T-helper 1 cell treated with Interleukin-12 subunit alpha and Interleukin-12 subunit beta and Interleukin-4 antibody, amounts not matched to agents 30 μg/mL and 1 μg/mL, for 36 hours (primary cell): Measurements from ENCODE around the gene SLC35B4.

ENCODE experiments used
- H3K27ac Mint-ChIP-seq: one replicate; pipeline ENCODE4 v1.8.0; 2021; ENCODE audit warnings: mild to moderate bottlenecking, mixed read lengths
- H3K27me3 Mint-ChIP-seq: one replicate; pipeline ENCODE4 v1.8.0; 2021; ENCODE audit warnings: low read depth, mixed read lengths
- H3K36me3 Mint-ChIP-seq: one replicate; pipeline ENCODE4 v1.8.0; 2021; ENCODE audit warnings: low read depth, mixed read lengths
- H3K4me1 Mint-ChIP-seq: one replicate; pipeline ENCODE4 v1.8.0; 2021; ENCODE audit warnings: low read depth, mixed read lengths
- H3K4me3 Mint-ChIP-seq: one replicate; pipeline ENCODE4 v1.8.0; 2021; ENCODE audit warnings: mild to moderate bottlenecking, moderate library complexity, mixed read lengths
- H3K9me3 Mint-ChIP-seq: one replicate; pipeline ENCODE4 v1.8.0; 2021; ENCODE audit warnings: mixed read lengths

SLC35B4 gene

DNA sequence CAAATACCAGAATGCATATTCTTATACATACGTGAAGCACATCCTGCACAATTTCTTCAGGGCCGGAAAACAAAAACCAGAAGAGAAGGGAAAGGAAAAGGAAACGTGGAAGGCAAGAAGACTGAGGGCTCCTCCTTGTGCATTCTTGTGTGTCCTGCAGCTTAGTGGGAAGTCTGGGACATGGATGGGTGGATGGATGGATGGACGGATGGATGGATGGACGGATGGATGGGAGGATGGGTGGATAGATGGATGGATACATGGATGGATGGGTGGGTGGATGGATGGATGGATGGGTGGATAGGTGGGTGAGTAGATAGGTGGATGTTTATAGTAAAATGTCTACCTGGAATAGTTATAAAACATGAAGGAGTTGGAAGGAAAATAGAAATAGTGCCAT is 30.8 kb upstream of the SLC35B4 start:
- no peaks in the 10 kb centered on the region for H3K36me3 Mint-ChIP-seq
- H3K27ac Mint-ChIP-seq = no peak overlapping the region
- H3K4me3 Mint-ChIP-seq = no peak overlapping the region
- H3K4me1 Mint-ChIP-seq = no peaks in the 10 kb centered on the region
- H3K27me3 Mint-ChIP-seq = no peaks in the 10 kb centered on the region
- H3K9me3 Mint-ChIP-seq = no peaks in the 10 kb centered on the region

DNA sequence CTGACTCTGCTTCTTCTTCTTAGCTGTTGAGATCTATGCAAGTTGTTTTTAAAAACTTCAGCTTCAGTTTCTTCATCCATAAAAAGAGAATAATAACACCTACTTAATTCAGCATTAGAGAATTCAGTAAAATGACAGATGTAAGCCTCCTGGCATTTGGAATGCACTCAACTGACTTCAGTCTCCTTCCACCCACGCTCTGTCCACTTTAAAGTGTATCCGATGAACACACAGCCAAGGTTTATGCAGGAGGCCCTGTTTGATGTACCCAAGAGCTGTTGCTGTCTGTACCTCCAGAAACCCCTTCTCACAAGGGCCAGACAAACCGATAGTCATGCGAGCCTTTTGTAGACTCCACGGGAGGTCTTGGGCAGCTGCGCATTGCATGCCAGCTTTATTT is 27.1 kb upstream of the SLC35B4 start:
- Mint-ChIP-seq H3K27me3 (peaks cover 5% of the 10 kb centered on the region), H3K9me3 (no peaks in the 10 kb centered on the region), H3K4me3 (no peak overlapping the region), H3K4me1 (no peaks in the 10 kb centered on the region), H3K36me3 (no peaks in the 10 kb centered on the region), H3K27ac (no peak overlapping the region)

DNA sequence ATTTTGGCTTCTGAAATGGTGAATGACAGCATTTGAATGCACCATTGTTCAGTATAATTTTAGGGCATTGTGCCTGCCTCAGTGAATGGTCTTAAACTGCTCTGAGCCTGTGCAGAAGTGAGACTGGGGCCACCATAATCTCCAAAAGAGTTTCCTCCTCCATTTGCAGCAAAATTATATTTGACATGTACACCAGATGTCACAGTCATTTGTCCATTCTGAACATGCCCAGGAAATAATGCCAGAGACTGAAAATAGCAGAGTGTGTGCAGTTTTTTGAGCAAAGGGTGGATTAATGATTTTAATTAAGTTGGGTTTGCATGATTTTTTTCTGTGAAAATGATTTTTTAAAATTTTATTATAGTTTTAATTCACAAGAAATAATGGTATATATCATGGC is 26.4 kb upstream of the SLC35B4 start:
- Mint-ChIP-seq H3K36me3 (no peaks in the 10 kb centered on the region), H3K27me3 (peaks cover 5% of the 10 kb centered on the region), H3K4me3 (no peak overlapping the region), H3K27ac (no peak overlapping the region), H3K9me3 (no peaks in the 10 kb centered on the region), H3K4me1 (no peaks in the 10 kb centered on the region)

DNA sequence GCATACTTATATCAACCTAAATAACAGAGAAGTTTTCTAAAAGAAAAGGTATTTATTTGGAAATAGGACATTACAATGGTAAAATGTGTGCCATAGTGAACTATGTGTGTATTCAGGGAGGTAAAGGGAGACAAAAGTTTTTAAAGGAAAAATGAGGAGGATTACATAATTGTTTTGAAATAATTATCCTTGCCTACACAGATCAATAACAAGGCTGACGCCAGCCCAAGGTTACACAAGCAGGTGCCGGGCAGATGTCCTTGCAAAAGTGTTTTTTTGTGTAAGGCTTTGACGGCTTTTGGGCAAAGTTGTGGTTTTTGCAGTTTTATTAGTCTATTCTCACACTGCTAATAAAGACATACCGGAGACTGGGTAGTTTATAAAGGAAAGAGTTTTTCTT is 22.7 kb upstream of the SLC35B4 start:
- Mint-ChIP-seq H3K27me3 (peaks cover 5% of the 10 kb centered on the region), H3K4me3 (no peak overlapping the region), H3K9me3 (no peaks in the 10 kb centered on the region), H3K4me1 (no peaks in the 10 kb centered on the region), H3K36me3 (no peaks in the 10 kb centered on the region), H3K27ac (no peak overlapping the region)

DNA sequence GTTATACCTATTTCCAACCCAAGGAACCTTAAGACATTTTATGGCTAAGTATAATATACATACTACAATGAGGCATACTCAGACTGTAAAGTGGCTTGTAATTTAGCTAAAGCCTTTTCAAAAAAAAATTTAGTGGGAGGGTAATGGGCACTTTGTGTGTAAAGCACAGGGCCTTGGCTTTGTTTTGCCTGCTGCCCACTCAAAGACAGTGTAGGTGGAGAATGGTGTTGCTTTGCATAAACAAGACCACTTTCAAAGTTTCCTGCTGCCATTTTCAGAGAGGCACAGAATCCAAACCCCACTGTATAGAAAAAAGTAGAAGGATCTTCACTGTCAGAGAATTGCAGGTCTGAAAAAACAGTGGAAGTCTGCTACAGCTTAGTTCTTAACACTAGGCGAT is 21.2 kb upstream of the SLC35B4 start:
- H3K27me3 Mint-ChIP-seq = peaks cover 5% of the 10 kb centered on the region
- no peak overlapping the region for H3K27ac Mint-ChIP-seq
- H3K9me3 Mint-ChIP-seq = no peaks in the 10 kb centered on the region
- H3K36me3 Mint-ChIP-seq = no peaks in the 10 kb centered on the region
- no peak overlapping the region for H3K4me3 Mint-ChIP-seq
- H3K4me1 Mint-ChIP-seq = no peaks in the 10 kb centered on the region

DNA sequence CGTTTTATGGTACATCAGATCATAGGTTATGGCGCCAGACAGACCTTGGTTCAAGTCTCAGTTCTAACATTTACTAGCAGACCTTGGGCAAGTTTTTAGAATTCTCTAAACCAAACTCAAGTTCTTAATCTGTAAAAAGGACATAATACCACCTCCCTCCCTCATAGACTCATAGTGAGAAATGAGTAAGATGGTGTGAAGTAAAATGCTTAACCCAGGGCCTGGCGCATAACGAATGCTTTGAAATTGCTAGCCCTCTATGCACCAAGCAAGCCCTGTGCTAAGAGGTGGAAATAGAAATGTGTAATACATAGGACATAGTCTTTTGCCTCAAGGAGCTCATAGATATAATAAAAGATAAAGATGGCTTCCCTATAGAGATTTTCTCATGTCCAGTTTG is 17.7 kb upstream of the SLC35B4 start:
- no peaks in the 10 kb centered on the region for H3K4me1 Mint-ChIP-seq
- no peaks in the 10 kb centered on the region for H3K36me3 Mint-ChIP-seq
- H3K27me3 Mint-ChIP-seq = no peaks in the 10 kb centered on the region
- no peak overlapping the region for H3K27ac Mint-ChIP-seq
- H3K9me3 Mint-ChIP-seq = no peaks in the 10 kb centered on the region
- no peak overlapping the region for H3K4me3 Mint-ChIP-seq

DNA sequence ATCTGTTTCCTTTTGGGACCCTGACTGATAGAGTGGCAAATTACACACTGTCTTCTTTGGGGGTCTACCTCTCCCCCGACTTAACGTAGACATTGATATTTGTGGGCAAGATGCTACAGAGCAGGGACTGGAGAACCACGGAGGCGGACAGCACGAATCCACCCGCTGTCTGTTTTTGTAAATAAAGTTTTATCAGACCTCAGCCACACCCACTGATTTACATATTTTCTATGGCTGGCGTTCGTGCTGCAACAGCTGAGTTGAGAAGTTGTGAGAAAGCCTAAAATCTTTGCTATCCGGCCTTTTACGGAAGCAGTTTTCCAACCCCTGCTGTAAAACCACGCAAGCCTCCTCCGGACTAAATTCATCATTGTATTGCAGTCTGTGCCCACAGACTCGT is 17.2 kb upstream of the SLC35B4 start:
- no peak overlapping the region for H3K27ac Mint-ChIP-seq
- no peaks in the 10 kb centered on the region for H3K4me1 Mint-ChIP-seq
- no peak overlapping the region for H3K4me3 Mint-ChIP-seq
- no peaks in the 10 kb centered on the region for H3K9me3 Mint-ChIP-seq
- H3K27me3 Mint-ChIP-seq = no peaks in the 10 kb centered on the region
- H3K36me3 Mint-ChIP-seq = no peaks in the 10 kb centered on the region

DNA sequence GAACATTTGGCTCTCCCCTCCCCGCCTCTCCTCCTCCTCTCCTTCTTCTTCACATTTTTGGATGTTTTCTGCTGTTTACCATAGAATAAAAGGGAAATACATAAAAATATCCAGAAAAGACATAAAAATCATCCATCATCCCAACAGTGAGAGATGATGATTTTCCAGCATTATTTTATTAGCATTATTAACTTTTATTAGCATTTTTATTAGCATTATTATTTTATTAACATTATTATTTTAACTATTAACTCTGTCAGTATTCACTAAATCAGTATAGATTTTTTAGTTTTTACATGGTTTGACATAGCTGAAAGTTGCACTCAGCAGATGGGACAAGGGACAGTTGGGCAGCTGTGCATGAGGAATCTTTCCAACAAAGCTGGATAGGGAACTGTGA is 16.2 kb upstream of the SLC35B4 start:
- H3K36me3 Mint-ChIP-seq = no peaks in the 10 kb centered on the region
- H3K4me3 Mint-ChIP-seq = no peak overlapping the region
- H3K27me3 Mint-ChIP-seq = no peaks in the 10 kb centered on the region
- no peaks in the 10 kb centered on the region for H3K9me3 Mint-ChIP-seq
- no peak overlapping the region for H3K27ac Mint-ChIP-seq
- H3K4me1 Mint-ChIP-seq = peaks cover 2% of the 10 kb centered on the region

DNA sequence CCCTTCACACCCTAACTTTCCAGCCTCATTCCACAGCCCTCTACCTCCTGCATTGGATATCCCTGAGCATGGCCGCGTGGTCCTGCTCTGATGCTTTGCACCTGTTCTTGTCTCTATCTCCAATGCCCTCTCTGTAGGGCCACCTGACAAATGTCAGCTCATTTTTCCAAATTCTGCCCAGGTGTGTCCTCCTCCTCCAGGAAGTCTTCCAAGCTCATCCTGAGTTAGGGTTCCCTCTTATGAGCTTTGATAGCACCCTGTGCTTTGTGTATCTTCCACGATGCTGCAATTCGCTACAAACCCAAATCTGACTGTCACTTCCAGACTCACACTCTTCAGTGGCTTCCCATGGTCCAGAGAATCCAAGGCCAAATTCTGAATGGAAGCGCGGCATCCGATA is 14.7 kb upstream of the SLC35B4 start:
- H3K27ac Mint-ChIP-seq = no peak overlapping the region
- no peaks in the 10 kb centered on the region for H3K36me3 Mint-ChIP-seq
- H3K4me3 Mint-ChIP-seq = no peak overlapping the region
- H3K27me3 Mint-ChIP-seq = no peaks in the 10 kb centered on the region
- H3K4me1 Mint-ChIP-seq = peaks cover 4% of the 10 kb centered on the region
- H3K9me3 Mint-ChIP-seq = no peaks in the 10 kb centered on the region

DNA sequence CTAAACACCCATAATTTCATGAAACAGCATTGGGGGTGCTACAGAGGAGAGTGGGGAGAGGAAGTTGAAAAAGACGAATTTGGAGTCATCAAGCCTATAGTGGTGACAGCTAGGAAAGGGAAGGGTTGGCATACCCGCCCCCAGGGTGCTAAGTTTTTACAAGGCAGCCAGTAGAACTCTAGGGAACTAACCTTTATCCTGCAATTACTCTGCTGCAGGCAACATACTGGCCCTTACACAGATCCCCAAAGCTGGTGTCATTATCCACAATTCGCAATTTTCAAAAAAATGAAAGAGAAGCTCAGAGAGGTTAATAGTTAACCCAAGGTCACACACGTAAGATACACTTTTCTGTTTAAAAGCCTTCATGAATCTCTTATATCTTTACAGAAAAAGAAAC is 14.2 kb upstream of the SLC35B4 start:
- Mint-ChIP-seq H3K9me3 (no peaks in the 10 kb centered on the region), H3K36me3 (no peaks in the 10 kb centered on the region), H3K27ac (no peak overlapping the region), H3K27me3 (no peaks in the 10 kb centered on the region), H3K4me1 (peaks cover 4% of the 10 kb centered on the region), H3K4me3 (no peak overlapping the region)

DNA sequence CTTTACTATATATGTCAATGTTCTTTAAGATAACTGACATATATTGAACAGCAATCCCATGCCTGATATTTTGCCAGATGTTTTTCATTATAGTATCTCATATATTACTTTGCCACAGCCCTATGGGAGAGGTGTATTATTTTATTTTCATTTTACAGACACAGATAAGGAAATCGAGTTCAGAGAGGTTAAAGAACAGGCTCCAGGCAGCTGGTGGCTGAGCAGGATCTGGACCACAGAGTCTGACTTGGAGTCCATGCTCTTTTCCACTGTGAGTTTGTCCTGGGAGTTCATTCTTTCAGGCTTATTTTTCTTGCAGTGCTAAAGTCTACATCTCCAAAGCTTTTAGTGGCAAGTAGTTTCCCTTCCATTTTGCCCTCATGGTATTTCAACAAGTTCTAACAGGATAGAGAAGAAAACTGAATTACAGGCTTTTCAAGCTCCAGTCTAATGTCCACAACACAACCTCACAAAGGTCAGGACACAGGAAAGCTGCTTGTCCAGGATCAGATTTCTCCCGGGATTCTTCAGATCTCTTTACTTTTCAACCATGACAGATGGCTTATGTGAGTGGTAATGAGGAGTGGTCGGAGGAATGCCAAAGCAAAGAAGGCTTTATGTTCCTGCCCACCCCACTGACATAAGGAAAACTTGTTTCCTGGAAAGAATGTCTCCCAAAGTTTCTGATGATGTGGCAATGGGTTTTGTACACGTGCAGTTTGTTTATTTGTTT is 13.1 kb upstream of the SLC35B4 start:
- Mint-ChIP-seq H3K4me1 (peaks cover 4% of the 10 kb centered on the region), H3K9me3 (no peaks in the 10 kb centered on the region), H3K27ac (no peak overlapping the region), H3K4me3 (no peak overlapping the region), H3K36me3 (no peaks in the 10 kb centered on the region), H3K27me3 (no peaks in the 10 kb centered on the region)

DNA sequence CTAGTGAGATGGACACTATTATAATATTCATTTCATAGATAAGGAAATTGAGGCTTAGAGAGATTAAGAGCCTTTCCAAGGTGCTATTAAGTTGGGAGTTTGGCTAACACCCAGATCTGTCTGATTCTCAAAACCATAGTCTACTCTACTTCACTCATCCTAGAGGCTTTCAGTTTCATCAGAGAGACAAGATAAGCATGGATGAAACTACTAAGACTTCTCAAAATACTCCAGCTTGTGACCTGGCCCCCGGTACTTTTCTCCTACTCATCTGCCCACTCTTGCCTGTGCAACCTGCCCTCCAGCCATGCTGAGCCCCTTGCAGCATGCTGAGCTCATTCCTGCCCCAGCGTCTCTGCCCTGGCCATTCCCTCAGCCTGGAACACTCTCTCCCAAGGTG is 12.2 kb upstream of the SLC35B4 start:
- Mint-ChIP-seq H3K4me1 (peaks cover 4% of the 10 kb centered on the region), H3K36me3 (no peaks in the 10 kb centered on the region), H3K27me3 (peaks cover 4% of the 10 kb centered on the region), H3K27ac (no peak overlapping the region), H3K9me3 (no peaks in the 10 kb centered on the region), H3K4me3 (no peak overlapping the region)

DNA sequence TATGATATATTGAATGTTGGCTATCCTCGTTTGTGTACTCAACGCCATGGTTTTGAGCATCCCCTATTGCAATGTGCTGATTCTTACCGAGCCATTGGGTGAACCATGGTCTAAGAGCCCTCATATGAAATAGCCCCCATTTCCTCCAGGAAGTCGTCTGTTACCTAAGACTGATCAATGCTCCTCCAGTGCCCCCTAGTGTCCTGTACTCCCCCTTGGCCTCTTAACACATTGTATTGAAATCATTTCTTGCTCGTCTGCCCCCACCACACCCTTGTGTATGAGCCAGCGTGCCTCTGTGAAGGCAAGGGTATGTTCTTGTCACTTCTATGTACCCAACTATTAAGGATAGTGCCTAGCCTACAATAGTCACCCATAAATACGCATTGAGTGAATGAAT is 11.2 kb upstream of the SLC35B4 start:
- no peaks in the 10 kb centered on the region for H3K36me3 Mint-ChIP-seq
- no peaks in the 10 kb centered on the region for H3K9me3 Mint-ChIP-seq
- H3K27me3 Mint-ChIP-seq = peaks cover 11% of the 10 kb centered on the region
- peaks cover 4% of the 10 kb centered on the region for H3K4me1 Mint-ChIP-seq
- H3K27ac Mint-ChIP-seq = no peak overlapping the region
- no peak overlapping the region for H3K4me3 Mint-ChIP-seq

DNA sequence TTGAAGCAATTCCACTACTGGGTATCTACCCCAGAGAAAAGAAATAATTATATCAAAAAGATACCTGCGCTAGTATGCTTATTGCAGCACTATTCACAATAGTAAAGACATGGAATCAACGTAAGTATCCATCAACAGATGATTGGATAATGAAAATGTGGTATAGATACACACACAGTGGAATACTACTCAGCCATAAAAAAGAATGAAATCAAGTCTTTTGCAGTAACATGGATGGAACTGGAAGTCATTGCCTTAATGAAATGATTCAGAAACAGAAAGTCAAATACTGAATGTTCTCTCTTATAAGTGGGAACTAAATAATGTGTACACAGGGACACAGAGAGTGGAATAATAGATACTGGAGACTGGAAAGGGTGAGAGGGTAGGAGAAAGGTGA is 7.4 kb upstream of the SLC35B4 start:
- Mint-ChIP-seq H3K4me1 (peaks cover 4% of the 10 kb centered on the region), H3K4me3 (no peak overlapping the region), H3K36me3 (no peaks in the 10 kb centered on the region), H3K27ac (no peak overlapping the region), H3K9me3 (no peaks in the 10 kb centered on the region), H3K27me3 (peaks cover 18% of the 10 kb centered on the region)

DNA sequence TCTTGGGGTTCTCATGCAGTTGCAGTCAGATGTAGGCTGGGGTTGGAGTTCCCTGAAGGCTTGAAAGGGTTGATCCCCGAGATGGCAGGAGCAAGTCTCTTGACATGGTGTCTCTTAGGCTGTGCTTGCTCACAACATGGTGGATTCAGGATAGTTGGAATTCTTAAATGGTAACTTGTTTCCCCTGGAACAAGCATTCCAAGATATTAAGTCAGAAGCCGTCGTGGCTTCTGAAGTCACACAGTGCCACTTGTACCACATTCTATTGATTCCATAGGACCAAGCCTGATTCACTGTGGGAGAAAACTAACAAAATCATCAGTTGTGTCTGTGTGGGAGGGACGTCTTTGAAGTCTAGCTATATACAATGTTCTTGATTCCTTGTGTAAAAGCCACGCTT is 3.5 kb upstream of the SLC35B4 start:
- peaks cover 3% of the 10 kb centered on the region for H3K36me3 Mint-ChIP-seq
- no peak overlapping the region for H3K27ac Mint-ChIP-seq
- no peak overlapping the region for H3K4me3 Mint-ChIP-seq
- peaks cover 11% of the 10 kb centered on the region for H3K4me1 Mint-ChIP-seq
- H3K9me3 Mint-ChIP-seq = no peaks in the 10 kb centered on the region
- peaks cover 18% of the 10 kb centered on the region for H3K27me3 Mint-ChIP-seq

DNA sequence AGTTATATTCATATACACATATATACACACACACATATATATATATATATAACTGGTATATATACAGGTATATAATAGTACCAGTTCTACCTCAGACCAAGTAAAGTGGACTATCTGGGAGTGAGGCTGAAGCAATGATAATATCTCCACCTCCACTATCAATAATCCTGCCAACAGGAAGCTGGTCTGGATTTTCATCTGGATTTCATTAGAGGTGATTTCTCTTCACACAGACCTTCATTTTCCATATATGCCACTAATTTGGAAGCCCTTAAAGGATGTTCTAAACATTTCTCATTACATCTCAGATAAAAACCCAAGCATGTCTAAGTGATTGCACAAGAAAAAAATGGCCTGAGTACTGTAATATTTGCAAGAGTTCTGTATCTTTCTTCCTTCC is 1.7 kb upstream of the SLC35B4 start:
- H3K27ac Mint-ChIP-seq = no peak overlapping the region
- H3K9me3 Mint-ChIP-seq = no peaks in the 10 kb centered on the region
- peaks cover 14% of the 10 kb centered on the region for H3K4me1 Mint-ChIP-seq
- peaks cover 10% of the 10 kb centered on the region for H3K27me3 Mint-ChIP-seq
- H3K4me3 Mint-ChIP-seq = no peak overlapping the region
- peaks cover 3% of the 10 kb centered on the region for H3K36me3 Mint-ChIP-seq
